GM18520 (cell line): Measurements from ENCODE around the gene VLDLR.
"Not testable (repeated sequence)": the region's sequence is repeated elsewhere in the genome, so short reads cannot be mapped to it uniquely, and the experiment has no call there.

Experiments used
- ATAC-seq: cut with Tn5 transposase; IDR thresholded peaks from one replicate; pipeline ENCODE4 v1.9.1; 2021; ENCODE audit not compliant: unreplicated experiment

VLDLR gene

GRCh38 chr9:2707256-2707655 is 85.7 kb downstream of the VLDLR start:
- not testable (repeated sequence) for ATAC-seq
